GM21825 (cell line): ENCODE data around the gene LEF1.
"Not testable (repeated sequence)": the region's sequence is repeated elsewhere in the genome, so short reads cannot be mapped to it uniquely, and the experiment has no call there.

Experiments
- ATAC-seq: cut with Tn5 transposase; IDR thresholded peaks from one replicate; pipeline ENCODE4 v1.9.1; 2021; ENCODE audit warnings: mild to moderate bottlenecking, moderate library complexity; ENCODE audit not compliant: unreplicated experiment

LEF1 gene

DNA sequence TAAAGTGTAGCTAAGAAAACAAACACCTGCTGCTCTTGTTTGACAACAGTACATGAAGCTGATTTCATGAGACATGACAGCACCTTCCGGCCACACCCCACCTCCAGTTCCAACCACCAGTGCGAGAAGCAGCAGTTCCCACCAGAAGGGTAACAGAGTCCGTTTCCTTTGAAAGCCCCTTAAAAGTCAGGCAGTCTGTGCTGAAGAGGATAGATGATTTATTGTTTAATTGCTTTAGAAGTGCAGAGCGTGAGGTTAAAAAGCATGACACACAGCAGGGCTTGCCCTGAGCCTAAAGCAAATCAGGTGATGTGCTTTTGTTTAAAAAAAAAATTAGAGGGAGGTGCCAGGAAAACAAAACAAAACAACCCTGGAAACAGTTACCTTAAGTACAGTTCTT lies 96.4 kb downstream of the LEF1 start:
- no peak for ATAC-seq

DNA sequence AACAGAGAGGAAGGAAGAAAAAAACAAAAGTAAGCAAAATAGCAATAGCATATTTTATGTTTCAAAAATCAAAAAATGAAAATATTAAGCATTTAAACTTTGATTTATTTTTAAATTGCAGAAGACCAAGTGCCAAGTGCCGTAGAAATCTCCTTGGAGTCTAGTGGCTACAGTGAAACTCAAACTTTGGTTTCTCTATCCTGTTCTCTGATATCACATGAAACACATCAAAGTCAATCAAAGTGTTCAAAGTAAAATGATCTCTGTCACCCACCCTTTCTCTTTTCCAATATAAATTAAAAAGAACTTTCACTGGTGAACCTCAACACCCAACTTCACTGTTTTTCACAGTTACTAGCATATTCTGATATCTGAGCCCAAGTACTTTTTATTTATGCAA lies 98.0 kb downstream of the LEF1 start:
- ATAC-seq: no peak

DNA sequence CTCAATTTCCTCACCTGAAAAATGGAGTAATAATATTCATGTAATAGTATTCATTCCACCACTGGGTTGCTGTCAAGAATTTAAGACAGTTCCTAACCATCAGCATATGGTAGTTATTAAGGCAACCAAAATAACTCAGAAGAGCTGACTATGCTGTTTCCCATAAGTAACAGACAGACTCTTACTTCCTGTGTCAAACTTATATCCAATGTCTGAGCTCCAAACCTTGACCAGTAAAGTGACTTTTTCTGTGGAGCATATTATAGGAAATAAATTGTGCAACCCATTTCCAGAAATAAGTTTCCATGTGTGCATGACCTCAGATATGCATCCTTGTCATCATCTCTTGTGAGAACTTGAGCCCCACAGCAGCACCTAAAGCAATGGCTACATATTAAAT lies 100.3 kb downstream of the LEF1 start:
- ATAC-seq: no peak

DNA sequence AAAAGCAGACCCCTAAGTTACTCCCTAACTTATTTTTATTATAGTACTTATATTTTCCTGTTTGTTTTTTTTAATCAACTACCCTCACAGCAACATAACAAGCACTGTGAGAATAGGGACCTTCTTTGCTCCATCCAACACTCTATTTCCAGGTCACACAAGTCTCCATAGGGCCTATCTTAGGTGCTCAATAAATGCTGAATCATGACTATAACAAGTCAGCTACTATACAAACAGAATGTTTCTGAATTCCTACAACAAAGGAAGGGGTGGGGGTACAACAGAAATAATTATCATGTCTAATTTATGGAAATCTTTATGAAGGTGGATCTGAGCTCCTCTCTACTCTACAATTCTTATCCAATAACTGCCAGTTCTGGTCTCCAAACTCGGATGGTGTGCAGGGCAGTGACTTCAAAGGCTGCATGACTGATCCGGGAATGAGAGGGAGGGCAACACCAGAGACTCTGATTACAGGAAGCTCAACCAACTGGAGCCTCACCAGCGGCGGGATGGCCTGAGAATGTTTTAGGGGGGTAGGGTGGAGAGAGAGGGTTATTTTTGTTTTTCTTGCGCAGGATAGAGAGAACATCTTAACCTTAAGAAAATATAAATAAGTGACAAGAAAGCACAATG lies 107.9 kb downstream of the LEF1 start:
- ATAC-seq: no peak

DNA sequence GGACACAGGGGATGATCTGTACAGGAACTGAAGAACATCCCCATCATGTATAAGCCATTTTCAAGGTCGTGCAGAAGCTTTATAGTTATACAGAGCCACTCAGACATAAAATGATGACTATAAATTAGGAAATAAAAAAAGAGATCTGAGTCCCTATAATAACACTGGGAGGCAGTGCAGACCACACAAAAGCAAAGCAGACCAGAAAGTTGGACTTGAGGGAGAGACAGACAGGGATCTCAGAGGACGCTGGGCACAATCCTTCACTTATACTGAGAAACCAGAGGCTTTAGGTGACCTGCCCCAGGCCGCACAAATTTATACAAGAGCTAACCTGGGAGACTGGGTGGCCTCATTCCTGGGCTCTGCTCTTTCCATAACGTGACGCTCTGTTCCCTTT lies 108.6 kb downstream of the LEF1 start:
- no peak for ATAC-seq

DNA sequence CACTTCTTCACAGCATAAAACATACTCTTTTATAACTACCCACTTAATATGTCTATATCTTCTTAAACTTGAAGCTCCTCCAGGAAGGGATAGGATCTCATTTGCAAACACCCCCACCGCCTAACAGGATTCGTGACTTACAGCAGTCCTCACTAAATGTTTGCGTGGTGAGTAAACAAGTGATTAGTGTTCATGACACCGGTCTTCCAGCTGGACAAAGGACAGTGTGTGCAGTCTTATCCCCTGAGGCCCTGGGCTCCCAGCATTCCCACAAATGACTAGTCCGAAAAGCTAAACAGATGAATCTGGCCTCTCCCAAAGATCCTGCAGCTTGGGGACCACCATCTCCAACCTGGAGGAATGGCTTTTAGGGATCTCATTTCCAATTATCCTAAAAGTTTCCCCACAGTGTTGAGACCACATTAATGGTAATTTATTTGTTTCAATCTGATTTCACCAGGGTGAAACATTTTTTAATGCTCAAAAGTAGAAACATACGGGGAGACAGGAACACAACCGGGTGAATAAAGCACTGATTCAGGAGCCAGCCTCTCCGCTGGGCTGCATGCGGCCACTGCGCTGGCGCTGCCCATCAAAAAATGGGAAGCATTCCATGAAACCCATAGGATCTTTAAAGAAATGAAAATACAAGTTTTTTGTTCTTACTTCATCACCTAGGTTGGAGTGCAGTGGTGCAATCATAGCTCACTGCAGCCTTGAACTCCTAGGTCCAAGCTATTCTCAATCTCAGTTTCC lies 109.9 kb downstream of the LEF1 start:
- ATAC-seq: no peak

DNA sequence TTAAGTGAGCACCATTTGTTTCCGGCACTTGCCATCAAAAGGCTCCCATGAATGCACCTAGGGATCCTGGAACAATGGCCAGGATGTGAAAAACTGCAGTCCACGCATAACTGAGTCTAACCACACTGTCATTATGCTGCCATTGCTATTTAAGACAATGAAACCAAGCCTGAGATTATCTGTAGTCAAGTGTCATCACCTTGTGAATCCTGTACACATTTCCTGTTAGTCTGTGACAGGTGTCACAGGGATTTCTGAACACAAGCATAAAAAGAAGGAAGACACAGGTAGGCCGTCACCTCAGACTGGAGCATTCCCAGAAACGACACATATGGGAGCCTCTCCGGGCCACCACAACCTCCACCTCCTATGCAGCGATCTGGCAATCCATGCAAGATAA lies 112.3 kb downstream of the LEF1 start:
- no peak for ATAC-seq

DNA sequence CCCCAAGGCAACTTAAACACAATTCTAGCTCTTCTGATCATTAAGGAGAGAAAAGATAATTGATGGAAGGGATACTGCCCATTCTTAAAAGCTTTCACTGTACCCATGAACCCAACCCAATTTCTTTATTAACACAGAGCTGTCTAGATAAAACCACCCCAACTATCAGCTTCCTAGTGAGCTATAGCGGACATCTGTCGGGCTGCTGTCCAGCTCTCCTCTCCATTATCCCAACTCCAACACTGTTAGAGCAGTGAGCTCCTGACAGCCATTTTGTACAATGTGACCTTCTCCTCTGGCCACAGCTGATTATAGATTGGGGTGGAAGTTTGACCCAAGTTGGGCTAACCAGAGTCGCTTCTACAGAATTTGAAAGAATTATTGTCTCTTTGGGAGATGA lies 112.9 kb downstream of the LEF1 start:
- ATAC-seq: no peak

DNA sequence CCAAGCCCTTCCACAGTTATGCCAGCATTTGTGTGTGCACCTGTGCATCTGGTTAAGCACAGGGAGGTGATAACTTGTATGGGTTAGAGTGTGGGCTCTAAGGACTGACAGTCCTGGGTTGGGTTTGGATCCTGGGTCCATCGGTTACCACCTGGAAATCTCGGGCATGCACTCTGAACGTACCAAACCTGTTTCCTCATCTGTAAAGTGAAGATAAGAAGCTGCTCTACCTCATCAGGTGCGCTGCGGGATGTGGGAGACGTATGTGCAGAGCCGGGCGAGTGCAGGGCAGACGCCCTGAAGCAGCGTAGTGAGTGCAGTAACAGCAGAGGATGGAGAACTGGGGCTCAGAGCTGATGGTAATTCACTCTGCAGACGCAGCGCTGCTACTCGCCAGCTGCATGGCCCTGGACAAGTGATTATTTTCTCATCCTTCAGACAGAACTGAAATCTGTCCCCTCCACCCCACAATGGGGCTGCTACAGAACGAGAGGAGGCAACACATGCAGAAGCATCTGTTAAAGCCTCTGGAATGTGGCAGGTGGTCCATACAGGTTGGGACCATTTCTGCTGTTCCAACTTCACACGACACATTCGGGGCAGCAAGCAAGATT lies 114.6 kb downstream of the LEF1 start:
- ATAC-seq: no peak

DNA sequence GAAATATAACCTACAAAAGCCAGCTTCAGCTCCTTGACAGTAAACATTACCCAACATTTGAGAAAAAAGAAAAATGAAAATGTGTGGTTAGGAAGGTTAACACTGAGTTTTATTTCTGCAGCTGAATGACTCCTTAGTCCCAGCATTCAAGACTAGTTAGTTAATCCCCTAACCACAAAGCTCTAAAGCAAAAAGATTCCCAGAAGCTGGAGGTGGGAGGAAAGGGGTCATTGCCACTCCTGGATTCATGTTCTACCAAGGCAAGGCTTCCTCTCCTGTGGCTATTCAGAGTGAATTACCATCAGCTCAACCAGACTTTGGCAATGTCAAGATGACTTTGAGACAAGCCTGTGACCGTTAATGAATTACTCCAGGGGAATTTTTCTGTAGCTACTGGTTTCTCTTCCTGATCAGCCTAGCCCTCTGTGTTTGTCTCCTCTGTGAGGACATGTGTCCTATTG lies 115.5 kb downstream of the LEF1 start:
- ATAC-seq: peak; percentile 93

DNA sequence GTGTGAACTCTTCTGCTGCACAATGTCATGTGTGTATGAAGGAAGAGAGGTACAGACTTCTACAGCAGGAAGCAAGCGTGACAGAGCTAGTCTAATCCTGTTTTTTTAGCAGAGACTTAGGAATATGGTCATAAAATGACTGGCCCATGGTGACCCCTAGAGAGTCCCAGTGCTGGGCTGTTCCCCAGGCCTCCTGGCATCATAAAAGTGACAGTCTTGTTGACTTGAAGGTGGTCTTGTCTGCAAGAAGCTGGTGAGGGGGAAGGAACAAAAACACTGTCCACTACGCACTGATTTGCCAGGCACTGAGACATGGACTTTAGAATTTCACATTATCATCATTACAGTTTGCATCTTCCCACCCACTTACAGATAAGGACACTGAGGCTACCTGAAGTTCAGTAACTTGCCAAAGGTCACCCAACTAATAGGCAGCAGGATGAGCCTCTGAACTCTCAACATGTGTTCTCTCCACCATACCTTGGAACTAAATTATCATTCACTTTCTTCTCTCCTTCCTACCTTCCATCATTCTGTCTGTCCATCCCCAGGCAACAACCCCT lies 116.1 kb downstream of the LEF1 start:
- ATAC-seq: no peak

DNA sequence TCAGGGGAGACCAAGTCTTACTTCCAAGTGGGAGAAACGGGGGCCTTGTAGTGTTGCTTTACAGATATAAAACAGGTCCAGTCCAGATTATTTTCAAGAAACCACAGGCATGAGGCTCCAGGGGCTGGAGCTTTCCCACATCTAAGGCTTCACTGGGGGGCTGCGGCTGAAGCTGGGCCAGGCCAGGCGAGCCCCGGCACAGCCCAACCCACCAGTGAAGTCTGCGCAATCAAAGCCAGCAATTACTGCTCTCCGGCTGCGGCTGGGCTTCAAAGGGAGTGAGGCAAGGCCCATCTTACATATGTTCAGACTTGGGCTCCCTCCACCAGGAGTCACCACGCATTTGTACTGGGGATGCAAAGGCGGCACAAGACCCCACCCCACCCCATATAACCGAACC lies 117.4 kb downstream of the LEF1 start:
- ATAC-seq: no peak

DNA sequence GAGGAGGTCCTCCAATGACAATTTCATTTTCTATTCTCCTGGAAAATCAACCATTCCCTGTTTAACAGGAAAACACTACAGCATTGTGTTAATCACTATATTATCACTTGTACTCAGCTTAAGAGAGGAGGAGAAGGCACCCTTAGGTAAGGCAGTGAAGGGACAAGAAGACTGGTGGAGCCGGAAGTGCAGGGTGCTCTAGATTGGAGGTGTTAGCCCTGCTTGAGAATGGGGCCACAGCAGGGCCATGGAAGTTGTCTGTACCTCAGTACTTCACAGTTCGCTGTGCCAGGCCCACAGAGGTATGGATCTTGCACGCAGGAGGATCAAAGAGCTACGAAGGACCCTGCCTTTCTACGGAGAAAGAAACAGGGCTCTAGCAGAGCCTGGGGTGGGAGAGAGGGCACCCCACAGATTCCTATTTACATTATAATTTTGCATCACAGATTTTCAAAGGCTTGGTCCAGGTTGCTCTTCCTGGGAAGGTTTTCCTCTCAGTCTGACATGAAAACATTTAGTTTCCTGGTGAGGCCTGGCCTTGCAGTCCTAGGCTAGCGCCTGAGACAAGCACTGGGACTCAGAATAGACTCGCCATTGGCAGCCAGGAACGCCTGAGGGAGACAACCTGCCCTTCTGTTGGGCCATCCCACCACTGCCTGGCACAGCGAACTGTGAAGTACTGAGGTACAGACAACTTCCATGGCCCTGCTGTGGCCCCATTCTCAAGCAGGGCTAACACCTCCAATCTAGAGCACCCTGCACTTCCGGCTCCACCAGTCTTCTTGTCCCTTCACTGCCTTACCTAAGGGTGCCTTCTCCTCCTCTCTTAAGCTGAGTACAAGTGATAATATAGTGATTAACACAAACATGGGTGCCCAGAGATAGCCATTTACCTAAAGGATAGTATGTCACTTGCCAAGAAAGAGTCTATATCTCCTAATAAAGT lies 118.3 kb downstream of the LEF1 start:
- ATAC-seq: not testable (repeated sequence)

DNA sequence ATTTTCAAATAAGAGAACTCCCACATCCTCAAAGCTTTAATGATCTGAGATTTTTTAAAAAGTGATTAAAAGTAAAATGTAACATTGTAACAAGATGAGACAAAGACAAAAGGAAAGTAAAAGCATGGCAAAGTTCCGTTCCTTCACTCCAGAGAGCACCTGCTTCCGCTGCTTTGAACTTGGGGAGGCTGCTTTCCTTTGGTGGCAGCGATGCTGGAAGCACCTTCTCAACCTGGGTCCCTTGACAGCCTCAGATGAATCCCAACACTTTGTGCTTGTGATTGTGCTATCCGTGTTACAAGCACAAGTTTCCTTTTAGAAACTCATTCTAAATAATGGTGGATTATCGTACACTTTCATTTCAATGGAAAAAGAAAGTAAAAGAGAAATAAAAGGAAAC lies 119.3 kb downstream of the LEF1 start:
- no peak for ATAC-seq

DNA sequence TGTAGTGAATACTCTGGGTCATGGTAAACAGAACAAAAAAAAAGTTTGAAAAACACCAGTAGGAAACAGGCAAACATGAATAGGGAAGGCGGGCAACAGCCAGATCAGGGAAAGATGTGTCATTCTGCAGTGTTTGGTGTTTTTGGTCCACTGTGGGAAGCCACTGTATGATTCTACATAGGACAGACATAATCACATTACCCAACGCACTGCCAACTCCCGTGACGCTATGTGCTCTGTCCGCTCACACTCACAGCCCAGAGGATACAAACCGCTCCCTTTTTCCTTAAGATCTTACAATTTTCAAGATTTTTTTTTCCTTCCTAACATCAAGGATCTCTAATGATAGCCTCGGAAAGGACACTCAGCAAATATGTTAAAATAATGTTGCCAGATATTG lies 119.7 kb downstream of the LEF1 start:
- no peak for ATAC-seq

DNA sequence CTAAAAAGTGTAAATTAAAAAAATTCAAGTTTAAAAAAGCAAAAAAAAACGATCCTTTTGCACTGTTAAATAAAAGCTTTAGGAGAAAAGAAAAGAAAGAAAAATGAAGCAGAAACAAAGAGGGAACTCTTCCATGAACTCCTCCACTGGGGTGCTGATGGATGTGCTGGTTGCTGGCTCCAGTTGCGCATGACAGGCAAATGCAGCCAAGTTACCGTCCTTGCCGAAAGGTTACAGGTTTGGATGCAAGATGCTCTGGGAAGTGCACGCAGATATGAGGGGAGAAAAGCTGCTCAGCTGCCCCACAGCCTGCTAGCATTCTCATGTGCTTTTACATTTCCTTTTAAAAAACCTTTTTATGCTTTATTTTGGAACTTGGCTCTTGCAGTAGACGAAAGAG lies 120.6 kb downstream of the LEF1 start:
- no peak for ATAC-seq

DNA sequence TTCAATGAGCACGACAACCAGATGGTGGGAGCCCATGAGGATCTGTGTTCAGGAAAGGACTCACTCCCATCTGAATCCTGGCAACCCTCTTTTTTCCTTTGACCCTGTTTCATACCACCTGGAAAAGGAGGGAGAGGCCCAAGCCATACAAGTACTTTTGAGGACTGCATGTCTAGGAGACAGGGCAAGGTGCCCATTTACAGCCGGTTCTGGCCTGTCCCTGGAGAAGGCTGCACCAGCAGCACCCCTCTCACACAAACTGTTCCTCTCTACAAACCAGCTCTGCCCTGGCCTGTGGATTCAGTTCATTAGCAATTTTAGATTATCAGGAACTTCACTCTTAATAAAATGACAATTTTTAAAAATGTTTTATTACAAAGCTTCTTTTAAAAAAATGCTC lies 121.5 kb downstream of the LEF1 start:
- no peak for ATAC-seq

DNA sequence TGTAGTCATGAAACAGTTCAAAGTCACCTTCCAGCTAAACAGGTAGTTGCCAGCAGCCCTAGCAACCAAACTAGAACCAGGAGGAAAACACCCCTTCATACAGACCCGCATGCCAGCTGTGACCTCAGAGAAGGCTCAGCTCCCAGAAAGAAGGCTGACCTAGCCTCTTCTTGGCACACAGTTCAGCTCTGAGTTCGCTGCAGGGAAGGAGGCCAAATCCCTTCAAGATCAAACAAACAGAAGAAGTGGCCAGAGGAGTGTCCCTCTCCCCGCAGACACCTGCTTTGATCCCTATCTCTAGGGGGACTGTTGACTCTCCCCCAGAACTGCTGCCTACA lies 123.1 kb downstream of the LEF1 start:
- no peak for ATAC-seq

DNA sequence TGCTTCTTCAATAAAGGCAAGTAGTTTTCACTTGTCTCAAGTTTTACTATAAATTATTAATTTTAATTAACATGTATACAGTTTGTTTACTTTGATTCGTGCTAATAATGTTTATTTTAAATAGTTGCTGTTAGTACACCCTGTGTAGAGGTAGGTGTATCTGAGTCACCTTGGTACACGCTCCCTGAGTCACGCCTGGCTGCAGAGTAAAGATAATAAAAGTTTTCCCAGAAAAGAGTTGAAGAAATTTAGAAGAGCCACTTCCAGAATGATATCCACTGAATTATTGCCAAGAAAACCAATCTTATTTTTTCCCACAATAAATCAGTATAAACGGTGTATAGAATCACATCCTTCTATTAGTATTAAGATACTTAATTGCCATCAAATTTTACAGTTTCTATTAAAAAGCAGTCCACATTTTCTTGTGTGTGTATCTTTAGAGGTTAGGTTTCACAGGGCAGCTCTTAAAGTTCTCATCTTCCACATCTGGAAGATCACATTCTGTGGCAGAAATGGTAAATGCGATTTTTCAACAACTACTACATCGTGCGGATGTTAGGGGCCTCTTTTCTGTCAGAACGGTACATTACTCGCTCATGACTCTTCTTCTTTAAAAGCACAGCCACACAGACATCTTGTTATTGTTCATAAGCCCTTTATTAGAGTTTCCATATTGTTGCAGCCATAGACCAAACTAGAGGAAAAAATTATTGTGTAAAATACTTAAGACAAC lies 123.6 kb downstream of the LEF1 start:
- ATAC-seq: no peak

DNA sequence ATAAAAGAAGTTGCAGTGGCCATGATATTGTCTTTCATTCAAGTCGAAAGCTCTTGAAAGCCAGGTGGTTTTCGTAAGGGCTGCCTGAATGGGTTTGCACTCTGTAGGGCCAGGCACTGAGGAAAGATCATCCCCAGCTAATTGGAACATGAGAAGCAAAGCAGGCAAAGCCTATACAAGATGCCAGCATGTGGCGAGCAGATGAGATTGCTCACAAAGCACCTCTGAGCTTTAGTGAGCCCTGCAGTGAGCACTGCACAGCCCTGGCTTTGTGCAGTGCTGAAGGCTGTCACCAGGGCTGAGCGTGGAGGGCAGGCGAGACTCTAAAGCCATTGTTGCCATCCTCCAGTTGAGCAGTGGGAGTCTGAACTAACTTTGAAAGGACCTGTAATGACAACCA lies 125.2 kb downstream of the LEF1 start:
- ATAC-seq: no peak
